SU-DHL-6 (cell line): ENCODE measurements around the gene HOXD4.

Experiments
- EZH2phosphoT487 ChIP-seq: fragments of 200-600 bp; sonication (generic), shearing (Covaris generic); conservative IDR thresholded peaks from 2 replicates; pipeline ENCODE4 v1.6.1; 2018; ENCODE audit warnings: mild to moderate bottlenecking, antibody characterized with exemption, low read length, moderate library complexity, mixed read lengths
- TF ChIP-seq, protein P1 (sequence below): fragments of 200-600 bp; sonication (generic); IDR thresholded peaks from one replicate; pipeline ENCODE4 v1.5.1; 2017; ENCODE audit warnings: antibody characterized with exemption, mild to moderate bottlenecking, low read length, moderate library complexity; ENCODE audit not compliant: insufficient read depth, poor library complexity, severe bottlenecking

GRCh38 chr2:176103194-176103593 lies 48.2 kb upstream of the HOXD4 start:
- TF ChIP-seq EZH2phosphoT487: no peak
- TF ChIP-seq, protein P1, sequence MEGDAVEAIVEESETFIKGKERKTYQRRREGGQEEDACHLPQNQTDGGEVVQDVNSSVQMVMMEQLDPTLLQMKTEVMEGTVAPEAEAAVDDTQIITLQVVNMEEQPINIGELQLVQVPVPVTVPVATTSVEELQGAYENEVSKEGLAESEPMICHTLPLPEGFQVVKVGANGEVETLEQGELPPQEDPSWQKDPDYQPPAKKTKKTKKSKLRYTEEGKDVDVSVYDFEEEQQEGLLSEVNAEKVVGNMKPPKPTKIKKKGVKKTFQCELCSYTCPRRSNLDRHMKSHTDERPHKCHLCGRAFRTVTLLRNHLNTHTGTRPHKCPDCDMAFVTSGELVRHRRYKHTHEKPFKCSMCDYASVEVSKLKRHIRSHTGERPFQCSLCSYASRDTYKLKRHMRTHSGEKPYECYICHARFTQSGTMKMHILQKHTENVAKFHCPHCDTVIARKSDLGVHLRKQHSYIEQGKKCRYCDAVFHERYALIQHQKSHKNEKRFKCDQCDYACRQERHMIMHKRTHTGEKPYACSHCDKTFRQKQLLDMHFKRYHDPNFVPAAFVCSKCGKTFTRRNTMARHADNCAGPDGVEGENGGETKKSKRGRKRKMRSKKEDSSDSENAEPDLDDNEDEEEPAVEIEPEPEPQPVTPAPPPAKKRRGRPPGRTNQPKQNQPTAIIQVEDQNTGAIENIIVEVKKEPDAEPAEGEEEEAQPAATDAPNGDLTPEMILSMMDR: no peak
